Aorta (tissue), 5 donors: ENCODE data around the gene CEMIP. TPM values are rescaled to one million over a fixed set of nuclear protein-coding genes. Genes with fewer than 3 reads are reported as not detected.

ENCODE experiments used
- ATAC-seq: fragments of 200-7000 bp; cut with Tn5 transposase; one replicate; pipeline ENCODE4 v1.9.1; 2022; ENCODE audit warnings: moderate library complexity; ENCODE audit not compliant: low FRiP score
- DNase-seq, 2 donors: peaks; one replicate each; pipeline ENCODE4 v3.0.0-alpha.2; 2020
- H3K27ac ChIP-seq, 2 donors: one replicate each; pipeline ENCODE4 v1.5.1; 2013; ENCODE audit warnings: low read length in 2 of 2, mild to moderate bottlenecking in 2 of 2, moderate library complexity in 2 of 2, control low read depth in 1 of 2, inconsistent platforms in 1 of 2, low read depth in 1 of 2
- H3K27me3 ChIP-seq, 2 donors: one replicate each; pipeline ENCODE4 v1.6.1; 2013; ENCODE audit warnings: control low read depth in 1 of 2, low read length in 1 of 2, mild to moderate bottlenecking in 1 of 2, moderate library complexity in 1 of 2; ENCODE audit not compliant: insufficient read depth in 2 of 2, control insufficient read depth in 1 of 2
- H3K36me3 ChIP-seq, 2 donors: one replicate each; pipeline ENCODE4 v1.6.1; 2013; ENCODE audit warnings: control low read depth in 1 of 2, low read length in 1 of 2, mild to moderate bottlenecking in 1 of 2; ENCODE audit not compliant: insufficient read depth in 2 of 2, control insufficient read depth in 1 of 2
- H3K4me1 ChIP-seq, 2 donors: one replicate each; pipeline ENCODE4 v1.6.1; 2013; ENCODE audit warnings: low read length in 2 of 2, control low read depth in 1 of 2, mild to moderate bottlenecking in 1 of 2, moderate library complexity in 1 of 2; ENCODE audit not compliant: insufficient read depth in 2 of 2, control insufficient read depth in 1 of 2
- H3K4me3 ChIP-seq, 2 donors: one replicate each; pipeline ENCODE4 v1.5.1; 2013; ENCODE audit warnings: low read length in 2 of 2, control low read depth in 1 of 2, mild to moderate bottlenecking in 1 of 2
- H3K9me3 ChIP-seq: one replicate; pipeline ENCODE4 v1.6.1; 2013; ENCODE audit warnings: mild to moderate bottlenecking, low read length; ENCODE audit not compliant: control insufficient read depth
- WGBS, 2 donors: extraction: QIAGEN DNeasy Blood & Tissue Kit; methylation state at CpG; one replicate each; pipeline ENCODE4 v1.1.7; 2013; 5-methylcytosine and 5-hydroxymethylcytosine counted together
- intact Hi-C, 2 donors: fragments of 100-400 bp; cut with DNase I; formaldehyde crosslinking; loops; one replicate each; pipeline versions ENCODE4 v1.14.2 to v1.15.0; 2022
- polyA plus RNA-seq, 2 donors: library from polyadenylated mRNA; stranded (reverse); fragments of 200-250 nt; gene quantifications; one replicate each; pipeline ENCODE4 v1.2.3, GENCODE V29; 2013
- total RNA-seq, 2 donors: library from RNA; stranded (reverse); fragmentation: NEBNext Ultra II Directional; extraction: Animal tissue kit (Norgen Biotek cat#: 25700); gene quantifications; one replicate each; pipeline ENCODE4 v1.2.1, GENCODE V29; 2021
- donor health status: healthy with polysubstance abuse.
- donor health status: Bipolar disorder and iron deficiency.
- donor health status: DM: no; HTN: no; CAD: no.
- donor health status: DM: no; HTN: no; CAD: no.
- donor health status: DM: yes; HTN: yes; CAD: no.

The CEMIP gene
- total and polyA plus RNA-seq, 4 donors, result under 0.01 to 12.1 (median 3.8) TPM

GRCh38 chr15:80991421-80991820, 212.3 kb downstream of the CEMIP start:
- Histone ChIP-seq H3K36me3 (no peaks in the 10 kb centered on the region), H3K4me1 (peaks cover 0 to 5% of the 10 kb centered on the region in 2 donors), H3K4me3 (no peak overlapping the region), H3K9me3 (no peaks in the 10 kb centered on the region), H3K27ac (no peak overlapping the region), H3K27me3 (no peaks in the 10 kb centered on the region)
- WGBS, 2 donors, result 59 to 63% methylated on average over 5 of the region's 5 CpGs
- DNase-seq (peak in 1 of 2 donors; percentile 74), ATAC-seq (peak; percentile 44)
- intact Hi-C loops, result no loop called here

GRCh38 chr15:80992006-80992405, 212.8 kb downstream of the CEMIP start:
- intact Hi-C loops, result no loop called here

GRCh38 chr15:80992441-80992840, 213.3 kb downstream of the CEMIP start:
- intact Hi-C loops, result no loop called here
- Histone ChIP-seq H3K27ac (no peak overlapping the region), H3K4me3 (no peak overlapping the region), H3K36me3 (no peaks in the 10 kb centered on the region), H3K27me3 (no peaks in the 10 kb centered on the region), H3K4me1 (peaks cover 0 to 5% of the 10 kb centered on the region in 2 donors), H3K9me3 (no peaks in the 10 kb centered on the region)
- 92 to 97% methylated on average over 1 of the region's 1 CpG for WGBS, 2 donors
- DNase-seq (no peak), ATAC-seq (no peak)

More at GRCh38 chr15:80992006-80992405, 212.8 kb downstream of the CEMIP start:
- Histone ChIP-seq H3K4me3 (no peak overlapping the region), H3K36me3 (no peaks in the 10 kb centered on the region), H3K9me3 (no peaks in the 10 kb centered on the region), H3K27me3 (no peaks in the 10 kb centered on the region), H3K4me1 (peaks cover 0 to 5% of the 10 kb centered on the region in 2 donors), H3K27ac (no peak overlapping the region)
- ATAC-seq (no peak), DNase-seq (no peak)
- WGBS, 2 donors, result 88 to 91% methylated on average over 4 of the region's 4 CpGs

- Histone ChIP-seq H3K36me3 (no peaks in the 10 kb centered on the region), H3K27me3 (no peaks in the 10 kb centered on the region), H3K9me3 (no peaks in the 10 kb centered on the region), H3K4me3 (no peak overlapping the region), H3K27ac (no peak overlapping the region), H3K4me1 (no peaks in the 10 kb centered on the region)
- intact Hi-C loops, result no loop called here
- WGBS, 2 donors, result 96 to 100% methylated on average over 1 of the region's 1 CpG
- DNase-seq, result no peak
- ATAC-seq, result no peak
Measured at GRCh38 chr15:80996247-80996646, 217.1 kb downstream of the CEMIP start.

GRCh38 chr15:80997692-80998091, 218.5 kb downstream of the CEMIP start:
- ATAC-seq, result no peak
- 97% methylated on average over 1 of the region's 1 CpG for WGBS, 2 donors
- Histone ChIP-seq H3K9me3 (no peaks in the 10 kb centered on the region), H3K4me1 (peaks cover 0 to 2% of the 10 kb centered on the region in 2 donors), H3K27me3 (no peaks in the 10 kb centered on the region), H3K36me3 (peaks cover 0 to 1% of the 10 kb centered on the region in 2 donors), H3K4me3 (no peak overlapping the region), H3K27ac (no peak overlapping the region)
- no peak for DNase-seq
- intact Hi-C loops, result no loop called here

DNA sequence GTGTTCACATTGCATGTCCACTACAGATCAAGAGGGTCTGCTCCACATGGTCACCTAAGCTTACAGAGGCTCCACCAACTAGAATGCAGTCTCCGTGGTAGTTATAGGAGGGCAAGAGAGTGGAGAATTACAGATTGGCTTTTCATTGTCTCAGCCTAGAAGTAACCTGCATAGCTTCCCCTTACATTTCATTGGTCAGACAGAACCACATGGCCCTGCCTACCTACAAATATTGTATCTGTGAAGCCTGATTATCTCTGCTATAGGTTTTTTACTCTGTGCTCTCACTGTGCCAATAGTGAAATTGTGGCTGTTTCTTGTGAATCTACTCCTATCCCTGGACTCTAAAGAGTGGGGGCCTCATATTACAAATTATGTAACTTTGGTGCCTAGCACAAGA, 219.1 kb downstream of the CEMIP start:
- Histone ChIP-seq H3K36me3 (peaks cover 0 to 3% of the 10 kb centered on the region in 2 donors), H3K4me3 (no peak overlapping the region), H3K4me1 (peaks cover 0 to 5% of the 10 kb centered on the region in 2 donors), H3K27me3 (no peaks in the 10 kb centered on the region), H3K9me3 (no peaks in the 10 kb centered on the region), H3K27ac (no peak overlapping the region)
- intact Hi-C loops, result no loop called here
- 83 to 96% methylated on average over 1 of the region's 1 CpG for WGBS, 2 donors
- no peak for ATAC-seq
- no peak for DNase-seq

DNA sequence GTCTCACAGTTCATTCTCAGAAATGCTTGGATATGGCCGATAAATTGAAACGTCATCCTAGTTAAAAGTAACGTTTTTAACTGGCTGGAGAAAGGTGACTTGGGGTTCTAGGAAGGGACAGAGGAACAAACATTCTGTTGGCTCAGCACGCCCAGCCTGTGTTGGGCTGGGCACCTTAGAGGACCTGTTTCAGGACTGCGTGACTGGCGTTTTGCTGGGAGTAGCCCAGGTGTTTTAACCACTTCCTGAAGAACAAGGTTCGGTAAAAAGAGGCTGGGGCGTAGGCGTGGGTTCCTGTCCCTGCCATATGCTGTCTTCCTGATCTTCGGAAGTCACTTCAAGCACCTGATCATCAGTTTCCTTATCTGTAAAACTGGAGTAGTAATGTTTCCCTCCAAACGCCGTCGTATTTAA, 220.5 kb downstream of the CEMIP start:
- Histone ChIP-seq H3K27ac (no peak overlapping the region), H3K4me1 (peaks cover 0 to 5% of the 10 kb centered on the region in 2 donors), H3K9me3 (no peaks in the 10 kb centered on the region), H3K4me3 (no peak overlapping the region), H3K36me3 (peaks cover 0 to 3% of the 10 kb centered on the region in 2 donors), H3K27me3 (no peaks in the 10 kb centered on the region)
- intact Hi-C loops, result loop anchor here (5.0 to 10.0 kb wide), 2 partner anchors 268 to 335 kb away; no protein-coding TSS in a partner anchor
- WGBS, 2 donors, result 81 to 86% methylated on average over 13 of the region's 13 CpGs
- no peak for DNase-seq
- ATAC-seq, result no peak

GRCh38 chr15:81000144-81000623, 221.0 kb downstream of the CEMIP start:
- ATAC-seq (peak; percentile 3), DNase-seq (no peak)
- no peaks in the 10 kb centered on the region for H3K27me3 ChIP-seq
- peak overlapping the region; percentile 81 to 91 for H3K4me3 ChIP-seq
- H3K27ac ChIP-seq, result peak overlapping the region; percentile 28 to 66
- H3K36me3 ChIP-seq, result peaks cover 0 to 3% of the 10 kb centered on the region in 2 donors
- intact Hi-C loops, result loop anchor here (5.0 to 10.0 kb wide), 2 partner anchors 267 to 335 kb away; no protein-coding TSS in a partner anchor
- peaks cover 0 to 5% of the 10 kb centered on the region in 2 donors for H3K4me1 ChIP-seq
- no peaks in the 10 kb centered on the region for H3K9me3 ChIP-seq
- 7 to 9% methylated on average over 21 of the region's 21 CpGs for WGBS, 2 donors

DNA sequence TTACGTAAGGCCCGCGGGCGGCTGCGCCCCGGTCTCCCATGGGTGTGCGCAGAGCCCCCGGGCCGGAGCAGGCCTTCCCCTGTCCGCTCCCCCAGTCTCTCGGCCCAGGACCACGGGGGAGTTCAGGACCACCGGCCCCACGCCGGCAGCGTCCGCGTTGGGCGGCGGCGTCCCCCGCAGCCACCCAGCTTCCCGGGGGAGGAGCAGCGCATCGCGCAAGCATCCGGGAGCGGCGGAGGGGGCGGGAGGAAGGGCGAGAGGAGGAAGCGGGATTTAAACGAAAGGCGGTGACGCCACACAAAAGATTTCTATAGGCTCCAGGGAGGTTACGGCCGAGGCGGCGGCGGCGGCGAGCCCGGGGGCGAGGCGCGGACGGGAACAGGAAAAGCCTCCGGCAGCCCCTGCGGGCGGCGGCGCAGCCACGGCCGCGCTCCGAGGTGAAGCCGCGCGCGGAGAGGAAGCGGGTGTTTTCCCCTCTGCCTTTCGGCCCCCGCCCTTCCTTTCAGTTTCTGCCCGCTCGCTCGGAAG, 221.5 kb downstream of the CEMIP start, which contains the start of gene TLNRD1:
Gene TLNRD1 (plus strand): TSS at position 300 of the 528 bp plus-strand sequence. CDS start 1,349 bp downstream, outside the sequence.
- DNase-seq (peak; percentile 96), ATAC-seq (peak; percentile 87)
- intact Hi-C loops, result loop anchor here (5.0 to 10.0 kb wide), 2 partner anchors 267 to 334 kb away; no protein-coding TSS in a partner anchor
- Histone ChIP-seq H3K9me3 (no peaks in the 10 kb centered on the region), H3K4me3 (peak within 1 kb of the TSS; percentile 81 to 91), H3K4me1 (peaks cover 0 to 5% of the 10 kb centered on the region in 2 donors), H3K27me3 (no peaks in the 10 kb centered on the region), H3K27ac (peak within 1 kb of the TSS; percentile 28 to 91), H3K36me3 (peaks cover 0 to 3% of the 10 kb centered on the region in 2 donors)
- 0 to 1% methylated on average over 43 to 66 of the region's 66 CpGs for WGBS, 2 donors
